HAP-1 (cell line): ENCODE results near the gene CFAP91.

Experiments used
- DNase-seq, 2 experiments: peaks; one replicate each; pipeline ENCODE4 v3.0.0-alpha.2; 2016 to 2020; ENCODE audit warnings: low spot score in 2 of 2
- H3K27me3 ChIP-seq: fragments of 250-450 bp; sonication (Bioruptor Pico); 2 replicates; pipeline ENCODE4 v1.5.1; 2020; ENCODE audit warnings: low read depth, mild to moderate bottlenecking, moderate library complexity
- H3K36me3 ChIP-seq: fragments of 250-450 bp; sonication (Bioruptor Pico); replicated peaks from 2 replicates; pipeline ENCODE4 v1.5.1; 2020; ENCODE audit warnings: mild to moderate bottlenecking
- H3K4me1 ChIP-seq: fragments of 250-450 bp; sonication (Bioruptor Pico); 2 replicates; pipeline ENCODE4 v1.5.1; 2020; ENCODE audit warnings: mild to moderate bottlenecking
- H3K4me3 ChIP-seq: fragments of 250-450 bp; sonication (Bioruptor Pico); 2 replicates; pipeline ENCODE4 v1.5.1; 2020; ENCODE audit warnings: mild to moderate bottlenecking, moderate library complexity
- H3K9me3 ChIP-seq: fragments of 250-450 bp; sonication (Bioruptor Pico); 2 replicates; pipeline ENCODE4 v1.5.1; 2020; ENCODE audit warnings: mild to moderate bottlenecking, moderate library complexity
- in situ Hi-C: fragments of 300-500 bp; cut with MboI; formaldehyde crosslinking; loops from 3 replicates; pipeline ENCODE4 v1.14.3; 2020; ENCODE audit warnings: low sequenced_read_pairs, inconsistent platforms, mixed read lengths

The CFAP91 gene

GRCh38 chr3:119738741-119739140, 35.9 kb downstream of the CFAP91 start:
- no peak for DNase-seq
- Histone ChIP-seq H3K36me3 (no peaks in the 10 kb centered on the region), H3K4me3 (no peak overlapping the region), H3K4me1 (no peaks in the 10 kb centered on the region; the same call in 1 of the 2 replicates), H3K27me3 (no peaks in the 10 kb centered on the region), H3K9me3 (no peaks in the 10 kb centered on the region)
- in situ Hi-C loops = no loop called here

- no peaks in the 10 kb centered on the region for H3K36me3 ChIP-seq
- H3K27me3 ChIP-seq = peaks cover 7% of the 10 kb centered on the region
- no peak overlapping the region for H3K4me3 ChIP-seq
- in situ Hi-C loops = no loop called here
- DNase-seq = no peak
- H3K9me3 ChIP-seq = no peaks in the 10 kb centered on the region
- no peaks in the 10 kb centered on the region; the same call in 1 of the 2 replicates for H3K4me1 ChIP-seq
Measured at GRCh38 chr3:119741657-119742590, 39.1 kb downstream of the CFAP91 start.

- H3K27me3 ChIP-seq = peaks cover 10% of the 10 kb centered on the region
- H3K4me1 ChIP-seq = no peaks in the 10 kb centered on the region; the same call in 1 of the 2 replicates
- no peaks in the 10 kb centered on the region for H3K9me3 ChIP-seq
- no peak overlapping the region for H3K4me3 ChIP-seq
- no peak for DNase-seq
- H3K36me3 ChIP-seq = no peaks in the 10 kb centered on the region
- in situ Hi-C loops = no loop called here
Measured at GRCh38 chr3:119743921-119744320, 41.1 kb downstream of the CFAP91 start.

- in situ Hi-C loops = no loop called here
- peaks cover 10% of the 10 kb centered on the region for H3K27me3 ChIP-seq
- H3K36me3 ChIP-seq = no peaks in the 10 kb centered on the region
- no peaks in the 10 kb centered on the region for H3K9me3 ChIP-seq
- no peak overlapping the region for H3K4me3 ChIP-seq
- no peaks in the 10 kb centered on the region; the same call in 1 of the 2 replicates for H3K4me1 ChIP-seq
- DNase-seq = no peak
Measured at GRCh38 chr3:119745942-119746341, 43.1 kb downstream of the CFAP91 start.

GRCh38 chr3:119746423-119746822, 43.6 kb downstream of the CFAP91 start:
- no peaks in the 10 kb centered on the region for H3K36me3 ChIP-seq
- H3K9me3 ChIP-seq = no peaks in the 10 kb centered on the region
- H3K4me1 ChIP-seq = no peaks in the 10 kb centered on the region
- peaks cover 10% of the 10 kb centered on the region for H3K27me3 ChIP-seq
- in situ Hi-C loops = no loop called here
- no peak overlapping the region for H3K4me3 ChIP-seq
- no peak for DNase-seq

GRCh38 chr3:119747357-119747756, 44.5 kb downstream of the CFAP91 start:
- in situ Hi-C loops = no loop called here
- H3K27me3 ChIP-seq = peaks cover 10% of the 10 kb centered on the region

GRCh38 chr3:119748991-119749390, 46.2 kb downstream of the CFAP91 start:
- in situ Hi-C loops = no loop called here
- no peaks in the 10 kb centered on the region for H3K9me3 ChIP-seq
- peaks cover 10% of the 10 kb centered on the region for H3K27me3 ChIP-seq
- DNase-seq = no peak
- H3K4me1 ChIP-seq = no peaks in the 10 kb centered on the region
- no peak overlapping the region for H3K4me3 ChIP-seq
- H3K36me3 ChIP-seq = no peaks in the 10 kb centered on the region

More at GRCh38 chr3:119747357-119747756, 44.5 kb downstream of the CFAP91 start:
- DNase-seq = no peak
- no peaks in the 10 kb centered on the region for H3K4me1 ChIP-seq
- H3K36me3 ChIP-seq = no peaks in the 10 kb centered on the region
- H3K4me3 ChIP-seq = no peak overlapping the region
- no peaks in the 10 kb centered on the region for H3K9me3 ChIP-seq

GRCh38 chr3:119751423-119751822, 48.6 kb downstream of the CFAP91 start:
- Histone ChIP-seq H3K4me1 (no peaks in the 10 kb centered on the region), H3K27me3 (peaks cover 6% of the 10 kb centered on the region), H3K9me3 (no peaks in the 10 kb centered on the region), H3K4me3 (no peak overlapping the region), H3K36me3 (no peaks in the 10 kb centered on the region)
- in situ Hi-C loops = no loop called here
- no peak for DNase-seq
